ENCODE measurements around the gene CNPPD1.
A peak's percentile ranks its signal among the peaks of the same experiment; 100 is the strongest.

CNPPD1 gene

GRCh38 chr2:219176818-219177551 is at the start of gene CNPPD1:
Gene CNPPD1 (minus strand): TSS chr2:219176925. CDS start chr2:219176828, 97 bp downstream.
- TF ChIP-seq CTCF (IDR thresholded peaks at IDR 0.05): no peak
- TF ChIP-seq ZFX (IDR thresholded peaks at IDR 0.05; ENCODE audit: borderline replicate concordance): no peak
- H3K27ac ChIP-seq: peak within 1 kb of the TSS; percentile 98

- TF ChIP-seq ZFX (IDR thresholded peaks at IDR 0.05; ENCODE audit: borderline replicate concordance) (no peak), CTCF (IDR thresholded peaks at IDR 0.05) (no peak)
- H3K27ac ChIP-seq: no peak overlapping the region
Measured at GRCh38 chr2:219225350-219225749, 48.6 kb upstream of the CNPPD1 start.

GRCh38 chr2:219223831-219224610 is 47.3 kb upstream of the CNPPD1 start:
- no peak overlapping the region for H3K27ac ChIP-seq
- TF ChIP-seq ZFX (IDR thresholded peaks at IDR 0.05; ENCODE audit: borderline replicate concordance) (no peak), CTCF (IDR thresholded peaks at IDR 0.05) (no peak)

GRCh38 chr2:219221957-219222518 is 45.3 kb upstream of the CNPPD1 start:
- 0 out of 2 replicates have a peak overlapping the region, but pooled peaks have one; percentile 12 for H3K27ac ChIP-seq
- TF ChIP-seq CTCF (IDR thresholded peaks at IDR 0.05) (no peak), ZFX (IDR thresholded peaks at IDR 0.05; ENCODE audit: borderline replicate concordance) (no peak)

GRCh38 chr2:219220652-219221402 is 44.1 kb upstream of the CNPPD1 start:
- TF ChIP-seq CTCF (IDR thresholded peaks at IDR 0.05) (no peak), ZFX (IDR thresholded peaks at IDR 0.05; ENCODE audit: borderline replicate concordance) (no peak)

GRCh38 chr2:219219784-219220532 is 43.2 kb upstream of the CNPPD1 start:
- TF ChIP-seq ZFX (IDR thresholded peaks at IDR 0.05; ENCODE audit: borderline replicate concordance) (no peak), CTCF (IDR thresholded peaks at IDR 0.05) (no peak)
- H3K27ac ChIP-seq: peak overlapping the region; percentile 97

More at GRCh38 chr2:219220652-219221402, 44.1 kb upstream of the CNPPD1 start:
- H3K27ac ChIP-seq: 0 out of 2 replicates have a peak overlapping the region, but pooled peaks have one; percentile 12
